CD4-positive, alpha-beta T cell (primary cell): ENCODE measurements around the gene THBS4. TPM values are rescaled to one million over a fixed set of nuclear protein-coding genes. Genes with fewer than 3 reads are reported as not detected.

Experiments used
- ATAC-seq: fragments of 200-7000 bp; cut with Tn5 transposase; one replicate; pipeline ENCODE4 v1.10.0; 2022; ENCODE audit warnings: mild to moderate bottlenecking; ENCODE audit not compliant: poor library complexity
- CTCF ChIA-PET: fragments of 350-600 bp; sonication (Branson Sonifier 250); formaldehyde crosslinking; loops from one replicate; lab custom pipeline; 2021; ENCODE audit warnings: antibody characterized with exemption, inconsistent platforms; lab: Charles Lee
- POLR2A ChIA-PET: fragments of 350-600 bp; sonication (Branson Sonifier 250); formaldehyde crosslinking; loops from one replicate; lab custom pipeline; 2021; ENCODE audit warnings: antibody characterized with exemption, inconsistent platforms; lab: Charles Lee
- DNase-seq, 14 experiments: peaks; one replicate each; pipeline ENCODE4 v3.0.0-alpha.2; 2013 to 2020; ENCODE audit warnings: mixed read lengths in 2 of 14
- H3K27ac ChIP-seq, 2 donors: one replicate each; pipeline versions ENCODE4 v1.5.1 to v1.7.0; 2013; ENCODE audit warnings: low read length in 2 of 2, low read depth in 1 of 2, mild to moderate bottlenecking in 1 of 2
- H3K27me3 ChIP-seq, 2 experiments: 1 replicate in 1 of 2; 2 replicates in 1 of 2; pipeline versions ENCODE4 v1.6.1 to v1.7.0; 2013; ENCODE audit warnings: low read length in 2 of 2, control low read depth in 1 of 2, mild to moderate bottlenecking in 1 of 2, moderate library complexity in 1 of 2; ENCODE audit not compliant: insufficient read depth in 2 of 2, control insufficient read depth in 1 of 2
- H3K36me3 ChIP-seq: one replicate; pipeline ENCODE4 v1.6.1; 2013; ENCODE audit warnings: low read length, control low read depth; ENCODE audit not compliant: insufficient read depth
- H3K4me1 ChIP-seq: one replicate; pipeline ENCODE4 v1.6.1; 2013; ENCODE audit warnings: low read length, control low read depth; ENCODE audit not compliant: insufficient read depth
- H3K4me3 ChIP-seq: one replicate; pipeline ENCODE4 v1.5.1; 2013; ENCODE audit warnings: mild to moderate bottlenecking, low read length, moderate library complexity
- H3K9me3 ChIP-seq, 2 experiments: 1 replicate in 1 of 2; 2 replicates in 1 of 2; pipeline versions ENCODE4 v1.6.1 to v1.7.0; 2013; ENCODE audit warnings: low read length in 2 of 2, mild to moderate bottlenecking in 2 of 2, control low read depth in 1 of 2, moderate library complexity in 1 of 2; ENCODE audit not compliant: control insufficient read depth in 1 of 2, insufficient read depth in 1 of 2
- H3K27ac Mint-ChIP-seq: one replicate; pipeline ENCODE4 v1.8.0; 2020; ENCODE audit warnings: mixed read lengths
- H3K27me3 Mint-ChIP-seq: one replicate; pipeline ENCODE4 v1.8.0; 2021; ENCODE audit warnings: mixed read lengths
- H3K36me3 Mint-ChIP-seq: one replicate; pipeline ENCODE4 v1.8.0; 2021; ENCODE audit warnings: low read depth, mixed read lengths
- H3K4me1 Mint-ChIP-seq: one replicate; pipeline ENCODE4 v1.8.0; 2021; ENCODE audit warnings: low read depth, mixed read lengths
- H3K4me3 Mint-ChIP-seq: one replicate; pipeline ENCODE4 v1.8.0; 2020; ENCODE audit warnings: mild to moderate bottlenecking, mixed read lengths
- H3K9me3 Mint-ChIP-seq: one replicate; pipeline ENCODE4 v1.8.0; 2020; ENCODE audit warnings: mixed read lengths
- CTCF ChIP-seq: fragments of 200-600 bp; IDR thresholded peaks from one replicate; pipeline ENCODE4 v1.8.0; 2022; ENCODE audit warnings: antibody characterized with exemption, mild to moderate bottlenecking
- intact Hi-C, 2 experiments: fragments of 100-400 bp; cut with DNase I in 1 of 2; cut with micrococcal nuclease in 1 of 2; formaldehyde crosslinking; loops; one replicate each; pipeline versions ENCODE4 v1.15.1 to v1.9.0; 2023 to 2025; cut with DNase I, micrococcal nuclease
- total RNA-seq, 174 experiments: library from RNA in 2 of 174; stranded (reverse) in 2 of 174; gene quantifications; one replicate each; pipeline ENCODE4 v1.2.3 and lab custom pipeline; 2021 to 2026

Gene THBS4
- total RNA-seq, 2 experiments from 2014 or later: 0.47 to 0.85 TPM

GRCh38 chr5:80117446-80117845 is 82.3 kb downstream of the THBS4 start:
- Mint-ChIP-seq H3K36me3 (peaks cover 67% of the 10 kb centered on the region), H3K27ac (peak overlapping the region; percentile 64), H3K27me3 (no peaks in the 10 kb centered on the region), H3K4me1 (peaks cover 65% of the 10 kb centered on the region), H3K9me3 (peaks cover 2% of the 10 kb centered on the region), H3K4me3 (no peak overlapping the region)
- TF ChIP-seq CTCF: no peak
- Histone ChIP-seq H3K9me3 (peaks cover 0 to 12% of the 10 kb centered on the region in 2 experiments), H3K4me3 (no peak overlapping the region), H3K27me3 (no peaks in the 10 kb centered on the region), H3K36me3 (peaks cover 7% of the 10 kb centered on the region), H3K27ac (peak overlapping the region in 1 of 2 donors; percentile 18), H3K4me1 (peaks cover 31% of the 10 kb centered on the region)
- CTCF ChIA-PET: interaction anchor here (0.8 to 2.0 kb wide), 3 partner anchors 9 to 35 kb away, joined by 3 to 4 read pairs (median 4); no protein-coding TSS in a partner anchor
- POLR2A ChIA-PET: interaction anchor here (0.7 to 2.8 kb wide), 8 partner anchors 8 to 139 kb away, joined by 3 to 10 read pairs (median 5); partner anchors contain the start of gene SERINC5
- intact Hi-C loops: no loop called here
- DNase-seq: no peak
- ATAC-seq: peak; percentile 26

- peaks cover 0 to 9% of the 10 kb centered on the region in 2 experiments for H3K9me3 ChIP-seq
- Mint-ChIP-seq H3K27ac (peak overlapping the region; percentile 45), H3K9me3 (peaks cover 2% of the 10 kb centered on the region), H3K4me3 (no peak overlapping the region), H3K36me3 (peaks cover 62% of the 10 kb centered on the region), H3K4me1 (peaks cover 67% of the 10 kb centered on the region), H3K27me3 (no peaks in the 10 kb centered on the region)
- no peak overlapping the region for H3K4me3 ChIP-seq
- H3K36me3 ChIP-seq: peaks cover 3% of the 10 kb centered on the region
- no peaks in the 10 kb centered on the region for H3K27me3 ChIP-seq
- H3K4me1 ChIP-seq: peaks cover 42% of the 10 kb centered on the region
- no peak for TF ChIP-seq CTCF
- intact Hi-C loops: no loop called here
- ChIA-PET POLR2A (interaction anchor here (1.0 to 3.1 kb wide), 5 partner anchors 9 to 28 kb away, joined by 3 to 19 read pairs (median 4); no protein-coding TSS in a partner anchor), CTCF (interaction anchor here (0.6 to 1.1 kb wide), 3 partner anchors 27 to 36 kb away, joined by 3 read pairs; no protein-coding TSS in a partner anchor)
- H3K27ac ChIP-seq: no peak overlapping the region
- ATAC-seq (no peak), DNase-seq (no peak)
These were observed 84.2 kb downstream of the THBS4 start for GRCh38 chr5:80119372-80119771.

- Histone ChIP-seq H3K4me3 (no peak overlapping the region), H3K4me1 (peaks cover 37% of the 10 kb centered on the region), H3K27ac (no peak overlapping the region), H3K36me3 (peaks cover 6% of the 10 kb centered on the region), H3K9me3 (peaks cover 0 to 5% of the 10 kb centered on the region in 2 experiments), H3K27me3 (no peaks in the 10 kb centered on the region)
- Mint-ChIP-seq H3K4me3 (no peak overlapping the region), H3K27me3 (no peaks in the 10 kb centered on the region), H3K36me3 (peaks cover 49% of the 10 kb centered on the region), H3K27ac (no peak overlapping the region), H3K9me3 (peaks cover 4% of the 10 kb centered on the region), H3K4me1 (peaks cover 58% of the 10 kb centered on the region)
- intact Hi-C loops: no loop called here
- no peak for TF ChIP-seq CTCF
- ATAC-seq: no peak
- POLR2A ChIA-PET: no interaction called here
- peak in 2 of 14 experiments; percentile 65 to 73 for DNase-seq
- CTCF ChIA-PET: interaction anchor here (1.7 kb wide), 1 partner anchor 185 kb away, joined by 4 read pairs; no protein-coding TSS in a partner anchor
These were observed 87.4 kb downstream of the THBS4 start for GRCh38 chr5:80122579-80122978.
